Hepatocyte (in vitro differentiated cells): ENCODE results near the gene CCDC85C. TPM values are rescaled to one million over a fixed set of nuclear protein-coding genes. Genes with fewer than 3 reads are reported as not detected.

ENCODE experiments used
- DNase-seq: peaks from one replicate; pipeline ENCODE4 v3.0.0-alpha.2; 2016; ENCODE audit warnings: low spot score
- H2AFZ ChIP-seq: fragments of 200-600 bp; sonication (generic); 2 replicates; pipeline ENCODE4 v1.6.0; 2016; ENCODE audit warnings: antibody characterized with exemption, mild to moderate bottlenecking
- H3K27ac ChIP-seq: fragments of 200-600 bp; sonication (generic); 2 replicates; pipeline ENCODE4 v1.5.1; 2016; ENCODE audit warnings: mild to moderate bottlenecking
- H3K27me3 ChIP-seq: fragments of 200-600 bp; sonication (generic); 2 replicates; pipeline ENCODE4 v1.6.1; 2016
- H3K36me3 ChIP-seq: fragments of 200-600 bp; sonication (generic); replicated peaks from 2 replicates; pipeline ENCODE4 v1.5.1; 2016; ENCODE audit warnings: low read depth; ENCODE audit not compliant: insufficient read depth
- H3K4me1 ChIP-seq: fragments of 200-600 bp; sonication (generic); 2 replicates; pipeline ENCODE4 v1.5.1; 2016; ENCODE audit warnings: mild to moderate bottlenecking, moderate library complexity; ENCODE audit not compliant: insufficient read depth
- H3K4me2 ChIP-seq: fragments of 200-600 bp; sonication (generic); 2 replicates; pipeline ENCODE4 v1.6.0; 2016
- H3K4me3 ChIP-seq: fragments of 200-600 bp; sonication (generic); 2 replicates; pipeline ENCODE4 v1.5.1; 2016; ENCODE audit warnings: mild to moderate bottlenecking
- H3K79me2 ChIP-seq: fragments of 200-600 bp; sonication (generic); 2 replicates; pipeline ENCODE4 v1.6.0; 2017; ENCODE audit warnings: mild to moderate bottlenecking
- H3K9me2 ChIP-seq: fragments of 200-600 bp; sonication (generic); replicated peaks from 2 replicates; pipeline ENCODE4 v1.6.0; 2017; ENCODE audit warnings: mild to moderate bottlenecking; ENCODE audit not compliant: insufficient read depth
- H3K9me3 ChIP-seq: fragments of 200-600 bp; sonication (generic); 2 replicates; pipeline ENCODE4 v1.5.1; 2016; ENCODE audit warnings: low read depth, mild to moderate bottlenecking
- H4K20me1 ChIP-seq: fragments of 200-600 bp; sonication (generic); 2 replicates; pipeline ENCODE4 v1.6.0; 2016; ENCODE audit warnings: mild to moderate bottlenecking; ENCODE audit not compliant: insufficient read depth, poor library complexity, severe bottlenecking
- EZH2 ChIP-seq: fragments of 200-600 bp; sonication (generic); IDR thresholded peaks from 2 replicates; pipeline ENCODE4 v1.6.1; 2016; ENCODE audit warnings: antibody characterized with exemption, mild to moderate bottlenecking, borderline replicate concordance
- EZH2phosphoT487 ChIP-seq: fragments of 200-600 bp; sonication (generic); IDR thresholded peaks from one replicate; pipeline ENCODE4 v1.6.1; 2018; ENCODE audit warnings: antibody characterized with exemption, mild to moderate bottlenecking, low read depth, moderate library complexity; ENCODE audit not compliant: unreplicated experiment, severe bottlenecking
- WGBS: methylation state at CpG from one replicate; pipeline ENCODE4 v1.1.6; 2016; ENCODE audit warnings: low lambda C conversion rate; ENCODE audit errors: missing lambda C conversion rate; 5-methylcytosine and 5-hydroxymethylcytosine counted together
- polyA plus RNA-seq: library from polyadenylated mRNA; unstranded; fragments of >200 nt; fragmentation: Nextera tagmentation; extraction: Ambion mirVana; gene quantifications from 2 replicates; pipeline ENCODE4 v1.2.1, GENCODE V29; 2016
- total RNA-seq: library from RNA; depleted of rRNA; stranded (reverse); fragments of >200 nt; gene quantifications from 2 replicates; pipeline ENCODE4 v1.2.3, GENCODE V29; 2014
- TF ChIP-seq, protein P1 (sequence below): fragments of 200-600 bp; sonication (generic); IDR thresholded peaks from 2 replicates; pipeline ENCODE4 v1.5.1; 2016; ENCODE audit warnings: antibody characterized with exemption, mild to moderate bottlenecking; ENCODE audit not compliant: poor library complexity

The CCDC85C gene
- total and polyA plus RNA-seq, 2 experiments from 2014 or later: 37.8 to 47.2 TPM

DNA sequence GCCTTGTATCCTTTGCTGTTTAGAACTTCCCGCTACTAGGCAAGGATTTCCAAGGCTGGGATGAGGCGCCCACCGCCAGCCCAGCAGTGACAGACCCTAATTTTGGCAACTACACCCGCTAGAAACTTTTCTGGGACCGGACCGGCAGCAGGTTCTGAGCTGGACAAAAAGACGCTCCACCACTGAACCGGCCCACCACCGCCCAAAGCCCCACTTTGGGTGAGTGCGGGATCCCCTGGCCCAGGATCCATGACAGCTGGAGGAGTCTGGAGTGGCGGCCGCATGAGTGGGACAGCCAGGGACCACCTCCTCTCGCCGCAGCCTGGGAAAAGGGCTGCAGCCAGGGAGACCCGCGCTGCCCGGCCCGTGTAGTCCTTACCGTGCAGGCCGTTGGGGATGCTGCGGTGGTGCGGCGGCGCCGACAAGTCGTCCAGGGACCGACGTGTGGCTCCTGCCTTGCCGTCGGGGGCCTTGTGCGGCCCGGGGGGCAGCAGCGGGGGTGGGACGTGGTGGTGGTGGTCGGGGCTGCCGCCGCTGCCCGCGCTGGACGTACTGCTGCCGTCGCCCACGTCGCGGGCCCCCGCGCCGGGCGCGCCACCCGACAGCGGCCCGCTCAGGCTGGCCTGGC is 1.1 kb downstream of the CCDC85C start:
- DNase-seq: no peak
- 7% methylated on average over 27 of the region's 53 CpGs for WGBS

DNA sequence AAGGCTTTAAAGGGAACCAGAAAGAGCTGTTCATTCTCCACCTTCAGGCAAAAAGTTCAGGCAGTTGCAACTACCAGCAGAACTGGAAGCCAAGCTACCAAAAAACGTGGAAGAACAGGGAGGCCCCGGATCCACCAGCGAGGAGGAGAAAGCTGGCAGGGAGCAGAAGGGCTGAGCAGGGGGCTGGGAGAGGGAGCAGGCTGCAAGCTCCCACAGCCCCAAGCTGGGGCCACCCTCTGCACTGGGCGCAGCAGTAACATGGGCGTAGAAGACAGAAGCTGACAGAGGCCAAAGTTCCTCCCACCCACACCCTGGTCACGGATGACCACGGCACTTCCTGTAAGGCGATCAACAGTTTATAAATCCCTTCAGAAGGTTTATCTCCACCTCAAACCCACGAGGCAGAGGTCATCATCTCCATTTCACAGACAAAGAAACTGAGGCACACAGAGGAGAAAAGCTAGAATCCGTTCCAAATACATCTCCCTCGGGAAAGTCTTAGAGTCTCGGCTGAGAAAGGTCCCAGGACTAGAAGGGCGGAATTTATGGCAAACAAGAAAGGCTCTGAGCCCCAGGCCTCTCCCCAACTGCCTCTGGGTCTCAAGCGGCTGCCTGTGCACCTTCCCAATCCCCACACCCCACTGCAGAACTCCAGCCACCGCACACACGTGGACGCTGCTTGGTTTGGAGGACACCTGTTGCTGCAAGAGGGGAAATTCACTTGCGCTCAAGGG is 1.8 kb downstream of the CCDC85C start:
- no peaks in the 10 kb centered on the region for H3K36me3 ChIP-seq
- peaks cover 25% of the 10 kb centered on the region for H4K20me1 ChIP-seq
- WGBS: 18% methylated on average over 18 of the region's 18 CpGs
- H3K79me2 ChIP-seq: peaks cover 64% of the 10 kb centered on the region
- H3K4me2 ChIP-seq: peak overlapping the region; percentile 91
- peak; percentile 55 for DNase-seq
- H3K4me3 ChIP-seq: peak overlapping the region; percentile 62
- TF ChIP-seq, protein P1, sequence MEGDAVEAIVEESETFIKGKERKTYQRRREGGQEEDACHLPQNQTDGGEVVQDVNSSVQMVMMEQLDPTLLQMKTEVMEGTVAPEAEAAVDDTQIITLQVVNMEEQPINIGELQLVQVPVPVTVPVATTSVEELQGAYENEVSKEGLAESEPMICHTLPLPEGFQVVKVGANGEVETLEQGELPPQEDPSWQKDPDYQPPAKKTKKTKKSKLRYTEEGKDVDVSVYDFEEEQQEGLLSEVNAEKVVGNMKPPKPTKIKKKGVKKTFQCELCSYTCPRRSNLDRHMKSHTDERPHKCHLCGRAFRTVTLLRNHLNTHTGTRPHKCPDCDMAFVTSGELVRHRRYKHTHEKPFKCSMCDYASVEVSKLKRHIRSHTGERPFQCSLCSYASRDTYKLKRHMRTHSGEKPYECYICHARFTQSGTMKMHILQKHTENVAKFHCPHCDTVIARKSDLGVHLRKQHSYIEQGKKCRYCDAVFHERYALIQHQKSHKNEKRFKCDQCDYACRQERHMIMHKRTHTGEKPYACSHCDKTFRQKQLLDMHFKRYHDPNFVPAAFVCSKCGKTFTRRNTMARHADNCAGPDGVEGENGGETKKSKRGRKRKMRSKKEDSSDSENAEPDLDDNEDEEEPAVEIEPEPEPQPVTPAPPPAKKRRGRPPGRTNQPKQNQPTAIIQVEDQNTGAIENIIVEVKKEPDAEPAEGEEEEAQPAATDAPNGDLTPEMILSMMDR: no peak
- TF ChIP-seq EZH2 (no peak), EZH2phosphoT487 (no peak)
- H3K27me3 ChIP-seq: no peaks in the 10 kb centered on the region
- peak overlapping the region; percentile 85 for H3K27ac ChIP-seq
- no peak overlapping the region for H2AFZ ChIP-seq
- no peaks in the 10 kb centered on the region for H3K9me2 ChIP-seq
- no peaks in the 10 kb centered on the region for H3K9me3 ChIP-seq
- H3K4me1 ChIP-seq: peaks cover 64% of the 10 kb centered on the region

More for the DNA sequence above, 1.1 kb downstream of the CCDC85C start:
- Histone ChIP-seq H3K4me3 (peak overlapping the region; percentile 62), H2AFZ (no peak overlapping the region), H3K4me1 (peaks cover 57% of the 10 kb centered on the region), H3K27me3 (no peaks in the 10 kb centered on the region), H3K27ac (peak overlapping the region; percentile 85), H3K79me2 (peaks cover 57% of the 10 kb centered on the region), H3K36me3 (no peaks in the 10 kb centered on the region), H3K9me2 (no peaks in the 10 kb centered on the region), H3K9me3 (no peaks in the 10 kb centered on the region), H4K20me1 (peaks cover 24% of the 10 kb centered on the region), H3K4me2 (peak overlapping the region; percentile 91)
- TF ChIP-seq EZH2phosphoT487 (no peak), EZH2 (no peak)
- TF ChIP-seq, protein P1: no peak

DNA sequence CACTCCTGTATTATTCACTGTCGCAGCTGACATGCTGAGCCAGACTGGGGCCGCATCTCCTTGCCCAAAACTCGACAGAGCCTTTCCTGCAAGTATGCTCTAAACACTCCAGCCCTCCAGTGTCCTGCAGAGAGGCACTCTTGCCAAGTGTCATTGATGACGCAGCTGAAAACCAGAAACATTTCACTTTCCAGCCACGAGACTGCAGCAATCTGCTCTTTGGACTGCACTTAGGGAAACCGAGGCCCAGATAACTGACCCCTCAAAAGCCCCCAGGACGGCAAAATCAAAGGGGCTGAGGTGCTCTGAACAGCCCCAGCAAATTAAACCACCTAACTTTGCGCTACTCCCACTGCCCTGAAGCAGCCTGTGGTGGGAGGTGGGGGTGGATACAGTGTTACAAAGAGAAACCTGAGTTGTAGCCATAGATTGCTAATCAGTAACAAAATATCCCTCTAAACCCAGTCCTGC is 2.6 kb downstream of the CCDC85C start:
- Histone ChIP-seq H3K27ac (peak overlapping the region; percentile 85), H4K20me1 (peaks cover 25% of the 10 kb centered on the region), H3K4me2 (peak overlapping the region; percentile 91), H3K9me2 (no peaks in the 10 kb centered on the region), H3K27me3 (no peaks in the 10 kb centered on the region), H3K36me3 (no peaks in the 10 kb centered on the region), H3K4me1 (peaks cover 72% of the 10 kb centered on the region), H3K9me3 (no peaks in the 10 kb centered on the region), H3K79me2 (peaks cover 72% of the 10 kb centered on the region), H3K4me3 (no peak overlapping the region), H2AFZ (no peak overlapping the region)
- peak; percentile 55 for DNase-seq
- 34% methylated on average over 8 of the region's 8 CpGs for WGBS
- TF ChIP-seq EZH2 (no peak), EZH2phosphoT487 (no peak)
- TF ChIP-seq, protein P1: no peak
